Effector CD8-positive, alpha-beta T cell (primary cell): Measurements from ENCODE around the gene KLC4.
"Not testable (repeated sequence)": the region's sequence is repeated elsewhere in the genome, so short reads cannot be mapped to it uniquely, and the experiment has no call there.

ENCODE experiments used
- DNase-seq: peaks from one replicate; lab custom pipeline; 2025; lab: John Stamatoyannopoulos, UW

The KLC4 gene

DNA sequence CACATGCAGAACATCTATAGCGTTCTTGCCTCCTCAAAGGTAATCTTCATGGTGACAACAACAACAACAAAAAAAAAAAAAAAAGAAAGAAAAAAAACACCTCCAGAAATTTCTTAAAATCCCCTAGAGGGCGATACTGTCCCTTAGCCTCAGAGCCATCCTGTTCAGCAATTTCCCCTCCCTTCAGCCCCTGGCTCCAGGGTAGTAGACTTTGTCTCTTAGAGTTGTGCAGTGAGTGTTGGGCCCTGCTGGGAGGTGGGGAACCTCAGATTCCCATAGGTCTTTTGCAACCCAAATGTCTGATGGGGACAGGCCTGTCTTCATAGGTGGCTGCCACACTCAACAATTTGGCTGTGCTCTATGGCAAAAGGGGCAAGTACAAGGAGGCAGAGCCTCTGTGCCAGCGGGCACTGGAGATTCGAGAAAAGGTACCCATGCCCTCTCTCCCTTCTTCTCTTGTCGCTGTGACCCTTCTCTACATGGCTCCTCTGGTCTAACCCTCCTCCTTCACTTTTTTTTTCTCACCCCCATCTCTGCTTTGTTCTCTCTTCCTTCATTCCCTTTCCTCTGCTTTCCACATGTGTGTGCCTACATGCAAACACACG, 10.7 kb downstream of the KLC4 start:
- DNase-seq: no peak

GRCh38 chr6:43074847-43075669, 15.6 kb downstream of the KLC4 start:
- no peak for DNase-seq

GRCh38 chr6:43075670-43076463, 16.4 kb downstream of the KLC4 start, which contains the start of gene PTK7:
TSS of gene PTK7 (plus strand) at chr6:43076314. CDS start at chr6:43076489, 175 bp downstream.
- DNase-seq: no peak

- DNase-seq: no peak
Observed at GRCh38 chr6:43076464-43077332, 17.3 kb downstream of the KLC4 start.

DNA sequence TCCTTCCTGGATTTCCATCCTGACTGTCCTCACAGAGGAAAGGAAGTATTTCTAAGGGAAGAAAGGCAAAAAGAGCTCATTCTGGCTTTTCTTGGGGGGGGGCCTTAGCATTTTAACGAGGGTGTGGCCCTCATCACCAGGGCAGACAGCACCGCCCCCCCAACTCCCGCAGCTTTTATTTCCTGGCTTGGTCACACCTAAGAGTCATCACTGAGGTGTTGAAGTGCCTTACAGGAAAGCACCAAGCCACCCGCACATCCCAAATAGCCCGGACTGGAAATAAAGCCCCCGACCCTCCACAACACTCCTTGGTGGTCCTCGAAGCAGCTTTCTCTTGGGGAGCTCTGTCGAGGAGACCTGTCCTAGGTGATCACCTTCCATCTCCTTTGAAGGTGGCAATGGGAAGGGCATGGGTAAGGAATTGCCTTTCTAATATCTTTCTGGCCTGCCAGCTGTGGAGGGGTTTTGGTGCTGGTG, 17.9 kb downstream of the KLC4 start:
- no peak for DNase-seq

DNA sequence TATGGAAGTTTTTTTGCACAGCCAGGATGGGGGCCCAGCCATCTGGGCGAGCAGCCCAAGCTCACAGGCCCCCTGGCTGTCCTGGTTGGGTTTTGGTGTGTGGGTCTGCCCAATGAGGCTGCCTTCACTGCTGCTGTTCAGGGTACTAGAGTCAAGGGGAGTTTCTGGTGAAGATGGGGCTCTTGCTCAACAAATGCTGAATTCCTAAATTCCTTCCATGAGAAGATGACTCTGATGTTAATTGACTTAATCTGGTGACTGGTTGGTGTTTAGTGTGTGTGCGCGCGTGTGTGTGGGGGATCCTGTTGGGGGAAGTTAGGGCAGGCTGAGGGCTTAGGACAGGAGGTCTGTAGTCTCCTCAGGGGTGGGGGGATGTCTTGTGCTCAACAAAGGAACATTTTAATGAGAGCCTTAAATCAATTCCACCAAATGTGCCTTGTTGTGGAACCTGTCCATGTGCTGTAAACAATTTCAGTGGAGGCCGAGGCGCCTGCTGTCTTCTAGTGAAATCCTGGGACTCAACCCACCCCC, 18.6 kb downstream of the KLC4 start:
- DNase-seq: no peak

- no peak for DNase-seq
Observed at GRCh38 chr6:43078691-43079090, 19.3 kb downstream of the KLC4 start.

- DNase-seq: no peak
Observed at GRCh38 chr6:43081043-43081442, 21.6 kb downstream of the KLC4 start.

DNA sequence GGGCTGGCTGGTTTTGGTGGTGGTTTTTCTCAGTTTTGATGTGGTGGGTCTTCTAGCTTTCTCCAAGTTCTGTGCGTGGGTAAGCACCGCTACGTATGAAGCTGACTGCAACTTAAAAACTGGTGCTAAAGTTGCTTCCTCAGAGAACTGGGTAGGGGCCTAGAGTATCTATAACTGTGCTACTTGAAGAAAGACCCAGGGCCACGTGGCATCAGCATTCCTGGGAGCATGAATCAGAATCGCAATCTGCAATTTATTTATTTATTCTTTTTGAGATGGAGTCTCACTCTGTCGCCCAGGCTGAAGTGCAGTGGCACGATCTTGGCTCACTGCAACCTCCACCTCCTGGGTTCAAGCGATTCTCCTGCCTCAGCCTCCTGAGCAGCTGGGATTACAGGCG, 22.5 kb downstream of the KLC4 start:
- not testable (repeated sequence) for DNase-seq

DNA sequence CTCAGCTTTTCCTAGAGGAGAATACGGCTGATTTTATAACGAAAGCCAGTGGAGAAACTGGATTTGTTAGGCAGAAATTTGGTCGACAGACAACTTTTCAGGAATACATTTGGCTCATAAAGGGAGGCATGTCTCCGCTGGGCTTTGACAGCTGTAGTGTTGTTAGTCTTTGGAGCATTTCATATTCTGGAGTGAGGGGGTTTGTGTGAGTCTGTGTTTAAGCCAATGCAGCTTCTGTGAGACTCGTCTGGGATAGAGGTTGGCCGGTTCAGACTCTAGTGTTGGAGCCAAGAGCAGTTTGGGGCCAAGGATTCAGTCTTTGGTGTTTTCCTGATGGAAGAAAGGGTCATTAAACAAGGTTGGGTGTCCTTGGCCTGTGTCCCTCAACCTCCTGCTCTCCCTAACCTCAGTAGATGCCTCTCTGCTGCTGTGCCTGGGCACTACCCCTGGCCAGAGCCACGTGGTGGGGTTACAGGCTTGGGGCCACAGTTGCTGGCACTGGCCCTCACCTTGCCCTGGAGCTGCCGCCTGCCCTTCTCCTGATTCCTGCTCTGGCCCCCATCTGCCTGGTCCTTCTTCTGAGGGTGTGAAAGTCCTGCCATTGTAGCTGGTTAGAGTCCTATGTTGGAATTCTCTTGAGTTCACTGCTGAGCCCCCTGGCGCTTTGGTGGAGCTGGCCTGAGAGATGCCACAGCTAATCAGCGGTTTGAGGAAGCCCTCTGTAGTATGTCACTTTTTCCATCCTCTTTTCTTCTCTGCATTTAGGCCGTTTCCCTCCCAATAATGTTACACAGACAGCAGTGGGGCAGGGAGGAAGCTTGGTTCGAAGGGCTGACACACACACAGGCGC, 23.6 kb downstream of the KLC4 start:
- no peak for DNase-seq

DNA sequence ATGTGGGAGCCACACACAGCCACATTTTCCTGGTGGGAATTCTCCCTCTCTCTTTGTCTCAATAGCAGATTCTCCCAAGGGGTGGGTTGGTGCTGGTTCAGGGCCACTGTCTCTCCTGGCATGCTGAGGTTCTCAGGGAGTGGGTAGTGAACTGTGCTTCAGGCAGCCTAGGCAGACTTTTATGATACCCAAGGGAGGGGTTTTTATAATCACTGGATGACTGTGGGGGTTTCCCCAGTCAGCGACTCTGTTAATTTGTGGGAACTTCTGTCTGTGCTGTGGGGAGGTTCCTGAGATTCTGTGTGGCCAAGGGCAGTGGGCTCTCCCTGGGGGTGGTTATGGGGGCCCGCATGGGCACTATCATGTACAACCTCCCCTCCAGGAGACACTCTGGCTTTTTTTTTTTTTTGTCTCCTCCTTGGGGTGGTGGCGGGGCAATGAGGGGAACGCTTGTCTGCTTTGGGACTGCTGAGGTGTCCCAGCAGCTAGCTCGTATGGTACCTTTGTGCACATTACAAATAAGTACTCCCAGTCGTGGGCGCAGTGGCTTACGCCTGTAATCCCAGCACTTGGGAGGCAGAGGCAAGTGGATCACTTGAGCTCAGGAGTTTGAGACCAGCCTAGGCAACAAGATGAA, 26.7 kb downstream of the KLC4 start:
- no peak for DNase-seq

GRCh38 chr6:43088654-43089056, 29.2 kb downstream of the KLC4 start:
- DNase-seq: no peak

GRCh38 chr6:43089467-43089866, 30.0 kb downstream of the KLC4 start:
- DNase-seq: no peak

GRCh38 chr6:43089874-43090558, 30.6 kb downstream of the KLC4 start:
- no peak for DNase-seq

DNA sequence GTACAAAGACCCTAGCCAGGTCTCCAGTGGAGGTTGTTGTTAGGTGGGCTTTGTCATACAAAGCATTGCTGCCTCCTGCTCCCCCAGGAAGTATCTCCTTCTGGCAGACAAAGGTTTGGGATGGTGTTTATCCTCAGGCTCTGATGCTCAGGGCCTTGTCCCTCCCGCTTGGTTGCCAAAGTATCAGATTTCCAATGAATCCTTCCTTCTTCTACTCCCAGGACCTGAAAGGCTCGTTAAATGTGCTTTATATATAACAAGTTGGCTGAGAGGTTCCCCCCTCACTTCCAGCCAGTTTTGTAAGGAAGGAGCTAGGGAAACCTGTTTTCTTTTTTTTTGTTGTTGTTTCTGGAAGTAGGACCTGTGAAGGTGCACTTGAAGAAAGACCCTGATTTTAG, 31.1 kb downstream of the KLC4 start:
- DNase-seq: no peak

DNA sequence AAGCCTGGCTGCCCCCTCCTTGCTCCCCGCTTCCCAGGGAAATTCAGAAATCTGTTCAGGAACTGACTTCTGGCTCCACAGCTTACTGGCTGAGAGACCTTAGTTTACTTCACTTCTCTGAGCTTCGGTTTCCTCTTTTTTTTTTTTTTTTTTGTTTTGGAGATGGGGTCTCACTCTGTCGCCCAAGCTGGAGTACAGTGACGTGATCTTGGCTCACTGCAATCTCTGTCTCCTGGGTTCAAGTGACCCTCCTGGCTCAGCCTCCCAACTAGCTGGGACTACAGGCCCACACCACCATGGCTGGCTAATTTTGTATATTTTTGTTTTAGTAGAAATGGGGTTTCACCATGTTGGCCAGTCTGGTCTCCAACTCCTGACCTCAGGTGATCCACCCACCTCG, 31.6 kb downstream of the KLC4 start:
- no peak for DNase-seq

DNA sequence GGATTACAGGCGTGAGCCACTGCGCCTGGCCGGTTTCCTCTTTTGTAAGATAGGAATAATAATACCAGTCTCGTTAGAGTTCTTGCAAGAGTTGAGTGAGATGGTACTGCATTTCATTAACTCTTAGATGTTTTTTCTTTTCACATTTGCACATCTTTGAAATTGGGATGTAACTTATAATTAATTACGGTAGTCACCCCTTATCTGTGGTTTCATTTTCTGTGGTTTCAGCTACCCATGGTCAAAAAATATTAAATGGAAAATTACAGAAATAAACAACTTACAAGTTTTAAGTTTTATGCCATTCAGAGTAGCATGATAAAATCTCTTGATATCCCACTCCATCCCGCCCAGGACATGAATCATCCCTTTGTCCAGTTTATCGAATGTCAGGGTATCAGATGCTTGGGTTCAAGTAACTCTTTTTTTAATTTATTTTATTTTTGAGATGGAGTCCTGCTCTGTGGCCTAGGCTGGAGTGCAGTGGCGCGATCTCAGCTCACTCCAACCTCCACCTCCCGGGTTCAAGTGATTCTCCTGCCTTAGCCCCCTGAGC, 32.1 kb downstream of the KLC4 start:
- DNase-seq: no peak

GRCh38 chr6:43092635-43093034, 33.2 kb downstream of the KLC4 start:
- no peak for DNase-seq
